ENCODE data around the gene MLLT1. TPM values are rescaled to one million over a fixed set of nuclear protein-coding genes. Genes with fewer than 3 reads are reported as not detected.

MLLT1 gene
- total RNA-seq, 2 experiments from 2014 or later: 59.6 to 70.3 TPM

GRCh38 chr19:6276447-6276846 is 3.3 kb downstream of the MLLT1 start:
- POLR2A ChIA-PET: no interaction called here
- CTCF ChIA-PET: interaction anchor here (0.9 kb wide), 1 partner anchor 58 kb away, joined by 3 read pairs; no protein-coding TSS in a partner anchor

DNA sequence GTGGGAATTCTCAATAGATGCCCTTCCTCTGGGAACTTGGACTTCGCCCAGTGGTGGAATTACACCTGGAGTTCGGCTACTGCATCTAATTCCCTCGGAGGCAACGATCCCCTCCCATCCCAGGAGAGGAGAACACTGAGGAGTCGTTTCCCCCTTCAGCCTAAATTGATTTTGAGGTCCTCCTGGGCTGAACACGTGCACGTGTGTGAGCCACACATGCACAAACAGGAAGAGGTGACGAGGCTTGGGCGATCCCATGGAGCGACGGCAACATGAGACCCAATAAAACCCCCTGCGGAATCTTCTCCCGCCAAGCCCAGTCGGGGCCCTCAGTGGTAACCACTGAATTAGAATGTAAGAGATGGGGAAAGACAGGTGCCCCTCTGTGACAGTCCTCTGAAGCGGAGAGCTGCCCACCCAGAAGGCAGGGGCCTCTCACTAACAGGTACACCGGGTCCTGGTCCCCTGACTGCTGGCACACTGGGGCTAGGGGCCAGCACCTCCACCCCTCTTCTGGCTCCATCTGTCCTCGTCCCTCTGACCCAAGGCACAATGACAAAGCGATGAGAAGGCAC is 4.5 kb downstream of the MLLT1 start:
- POLR2A ChIA-PET: no interaction called here
- CTCF ChIA-PET: interaction anchor here (0.6 kb wide), 1 partner anchor 610 kb away, joined by 3 read pairs; no protein-coding TSS in a partner anchor

GRCh38 chr19:6274756-6275155 is 5.0 kb downstream of the MLLT1 start:
- CTCF ChIA-PET: interaction anchor here (1.1 kb wide), 1 partner anchor 20 kb away, joined by 3 read pairs; no protein-coding TSS in a partner anchor
- POLR2A ChIA-PET: no interaction called here

DNA sequence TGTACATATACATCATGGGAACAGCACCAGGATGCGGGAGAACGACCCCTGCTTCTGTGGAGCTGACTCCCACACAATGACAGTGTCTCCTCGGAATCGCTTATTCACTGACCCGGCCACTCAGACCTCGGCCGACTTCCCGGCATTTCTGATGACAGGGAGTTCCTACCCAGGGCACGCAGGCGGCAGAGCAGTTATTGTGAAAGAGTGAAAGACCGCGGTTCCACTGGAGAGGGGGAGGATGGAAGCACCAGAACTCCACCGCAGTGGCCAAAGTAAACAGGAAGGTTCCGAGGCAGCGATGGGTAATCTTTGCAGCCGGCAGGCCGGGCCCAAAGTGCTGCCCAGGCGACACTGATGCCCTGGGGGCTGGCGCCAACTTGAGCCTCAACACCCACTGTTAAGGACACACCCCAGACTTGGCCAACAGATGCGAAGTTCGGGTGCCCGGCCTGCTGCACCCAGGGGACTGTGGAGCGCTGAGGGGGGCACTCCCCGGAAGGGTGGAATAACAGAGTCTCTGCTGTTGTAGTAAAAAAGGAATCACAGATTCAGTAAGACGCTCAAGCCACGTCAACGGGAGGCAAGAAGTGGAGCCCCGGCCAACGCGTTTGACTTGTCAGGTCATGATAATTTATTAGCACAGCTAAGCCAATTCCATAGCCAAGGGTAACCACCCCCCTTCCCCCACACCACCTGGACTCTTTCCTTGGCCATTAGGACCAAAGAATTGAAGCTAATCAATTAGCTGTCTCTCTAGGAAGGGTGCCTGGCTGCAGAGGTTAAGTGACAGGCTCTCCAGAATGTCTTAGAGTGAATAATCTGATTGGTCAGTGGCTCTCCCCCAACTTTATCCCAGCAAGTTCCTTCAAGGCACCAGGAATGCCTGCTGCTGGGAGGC is 5.8 kb downstream of the MLLT1 start:
- ChIA-PET CTCF (interaction anchor here (1.1 kb wide), 1 partner anchor 19 kb away, joined by 3 read pairs; no protein-coding TSS in a partner anchor), POLR2A (no interaction called here)

- ChIA-PET POLR2A (no interaction called here), CTCF (no interaction called here)
Observed at GRCh38 chr19:6272913-6273600, 6.7 kb downstream of the MLLT1 start.

DNA sequence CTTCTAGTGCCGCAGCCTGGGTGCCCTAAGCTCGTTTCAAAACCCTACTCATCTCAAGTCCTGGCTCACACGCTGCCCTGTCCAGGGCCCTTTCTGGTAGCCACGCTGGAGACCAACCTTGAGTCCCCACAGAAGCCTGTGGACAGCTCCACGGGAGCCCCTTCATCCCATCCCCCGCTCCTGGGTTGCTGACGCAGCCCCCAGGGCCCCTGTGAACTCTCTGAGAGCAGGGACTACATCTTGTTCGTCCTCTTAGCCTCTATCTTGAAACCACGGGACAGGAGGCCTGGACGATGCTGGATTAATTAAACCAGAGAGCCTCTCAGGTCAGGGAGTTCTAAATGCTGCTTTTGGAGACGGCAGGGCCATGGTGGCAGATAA is 7.4 kb downstream of the MLLT1 start:
- POLR2A ChIA-PET: no interaction called here
- CTCF ChIA-PET: no interaction called here

DNA sequence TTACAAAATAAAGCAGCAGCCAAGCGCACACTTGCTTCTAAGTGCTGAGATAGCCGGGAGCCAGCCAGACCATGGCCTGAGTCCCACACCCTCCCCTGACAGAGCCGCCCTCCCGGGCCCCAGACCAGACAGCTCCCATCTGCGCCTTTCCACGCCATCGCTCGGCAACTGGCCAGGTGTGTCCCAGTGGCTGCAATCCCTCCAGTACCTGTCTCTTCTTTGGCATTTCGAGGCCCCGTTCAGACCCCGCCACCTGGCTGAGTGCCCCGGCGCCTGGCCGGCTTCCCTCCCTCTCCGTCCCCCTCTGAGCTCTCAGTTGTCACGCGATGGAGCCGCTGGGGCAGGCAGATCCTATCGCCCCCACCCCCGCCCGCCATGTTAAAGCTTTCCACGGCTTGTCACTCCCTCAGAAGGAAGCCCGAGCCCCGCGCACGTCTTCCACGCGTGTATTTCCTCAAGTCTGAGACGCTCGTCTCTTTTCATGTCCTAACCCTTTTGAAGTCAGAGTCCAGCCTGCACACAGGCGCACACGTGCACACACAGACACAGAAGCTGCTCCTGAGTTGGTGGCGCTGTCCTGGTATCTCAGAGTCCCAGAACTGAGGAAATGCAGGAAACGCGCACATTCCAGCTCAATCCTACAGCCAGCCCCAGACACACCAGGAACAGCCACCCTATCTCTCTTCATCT is 7.9 kb downstream of the MLLT1 start:
- ChIA-PET POLR2A (no interaction called here), CTCF (interaction anchor here (1.3 kb wide), 1 partner anchor 46 kb away, joined by 3 read pairs; no protein-coding TSS in a partner anchor)

DNA sequence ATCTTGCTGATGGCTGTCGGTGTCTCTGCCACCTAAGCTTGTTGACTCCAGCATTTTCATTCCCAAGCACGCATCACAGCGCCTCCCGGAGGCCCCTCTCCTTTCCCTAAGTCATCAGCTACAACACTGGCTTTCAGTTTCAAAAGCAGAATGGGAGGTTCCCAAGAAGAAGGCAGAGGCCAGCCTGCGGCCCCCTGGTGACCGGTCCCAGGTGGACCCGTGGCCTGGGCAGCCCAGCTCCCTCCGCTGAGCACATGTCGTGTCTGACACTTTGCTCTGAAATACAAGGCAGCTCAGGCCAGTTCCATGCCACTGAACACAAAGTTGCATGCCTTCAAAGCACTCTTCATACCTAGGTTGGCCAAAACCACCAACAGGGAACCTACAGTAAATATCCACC is 8.5 kb downstream of the MLLT1 start:
- ChIA-PET POLR2A (no interaction called here), CTCF (interaction anchor here (1.3 kb wide), 1 partner anchor 45 kb away, joined by 3 read pairs; no protein-coding TSS in a partner anchor)

DNA sequence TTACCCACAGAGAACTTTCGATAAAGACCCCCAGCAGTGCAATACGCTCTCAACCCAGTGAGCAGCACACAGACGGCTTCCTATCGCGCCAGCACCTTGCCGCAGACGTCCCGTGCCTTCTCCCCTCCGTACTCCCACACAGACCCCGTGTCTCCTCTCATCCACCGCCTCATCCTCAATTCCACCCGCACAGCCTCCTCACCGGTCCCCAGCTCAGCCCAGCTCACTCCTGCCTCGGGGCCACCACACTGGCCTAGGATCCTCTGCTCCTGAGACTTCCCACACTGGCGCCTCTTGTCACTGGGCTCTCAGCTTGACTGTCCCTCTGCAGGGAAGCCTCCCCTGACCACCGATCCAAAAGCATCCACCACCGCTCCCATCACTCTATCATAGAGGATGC is 9.0 kb downstream of the MLLT1 start:
- POLR2A ChIA-PET: no interaction called here
- CTCF ChIA-PET: interaction anchor here (1.1 to 1.3 kb wide), 2 partner anchors 45 to 52 kb away, joined by 3 read pairs; no protein-coding TSS in a partner anchor

DNA sequence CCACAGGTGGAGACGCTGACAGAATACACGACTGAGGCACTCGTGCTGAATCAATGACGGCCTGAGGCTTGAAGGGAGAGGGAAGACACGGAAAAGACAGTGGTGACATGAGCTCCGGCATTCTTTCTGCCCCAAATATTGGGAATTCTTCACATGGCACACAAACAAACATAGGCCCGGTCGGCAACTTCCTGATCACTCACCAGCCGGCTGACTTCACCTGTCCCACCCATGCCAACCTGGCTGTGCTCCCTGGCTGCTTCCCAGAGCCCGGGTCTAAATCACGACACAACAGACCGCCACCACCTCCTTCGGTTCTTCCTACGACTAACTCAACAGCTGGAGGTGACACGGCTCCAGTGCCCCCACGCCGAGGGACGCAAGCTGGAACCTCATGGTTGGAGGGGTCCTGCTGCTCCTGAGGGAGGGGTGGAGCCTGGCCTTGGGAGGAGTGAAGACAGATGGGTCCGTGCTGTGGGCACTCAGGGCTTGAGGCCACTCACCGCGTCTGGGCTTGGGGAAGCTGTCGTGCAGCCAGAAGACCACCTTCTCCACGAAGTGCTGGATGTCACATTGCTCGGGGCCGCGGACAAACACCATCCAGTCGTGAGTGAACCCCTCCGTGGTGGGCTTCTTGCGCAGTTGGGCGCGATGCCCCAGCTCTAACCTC is 9.6 kb downstream of the MLLT1 start:
- POLR2A ChIA-PET: no interaction called here
- CTCF ChIA-PET: interaction anchor here (0.5 to 1.1 kb wide), 3 partner anchors 20 to 141 kb away, joined by 3 to 4 read pairs (median 3); no protein-coding TSS in a partner anchor

DNA sequence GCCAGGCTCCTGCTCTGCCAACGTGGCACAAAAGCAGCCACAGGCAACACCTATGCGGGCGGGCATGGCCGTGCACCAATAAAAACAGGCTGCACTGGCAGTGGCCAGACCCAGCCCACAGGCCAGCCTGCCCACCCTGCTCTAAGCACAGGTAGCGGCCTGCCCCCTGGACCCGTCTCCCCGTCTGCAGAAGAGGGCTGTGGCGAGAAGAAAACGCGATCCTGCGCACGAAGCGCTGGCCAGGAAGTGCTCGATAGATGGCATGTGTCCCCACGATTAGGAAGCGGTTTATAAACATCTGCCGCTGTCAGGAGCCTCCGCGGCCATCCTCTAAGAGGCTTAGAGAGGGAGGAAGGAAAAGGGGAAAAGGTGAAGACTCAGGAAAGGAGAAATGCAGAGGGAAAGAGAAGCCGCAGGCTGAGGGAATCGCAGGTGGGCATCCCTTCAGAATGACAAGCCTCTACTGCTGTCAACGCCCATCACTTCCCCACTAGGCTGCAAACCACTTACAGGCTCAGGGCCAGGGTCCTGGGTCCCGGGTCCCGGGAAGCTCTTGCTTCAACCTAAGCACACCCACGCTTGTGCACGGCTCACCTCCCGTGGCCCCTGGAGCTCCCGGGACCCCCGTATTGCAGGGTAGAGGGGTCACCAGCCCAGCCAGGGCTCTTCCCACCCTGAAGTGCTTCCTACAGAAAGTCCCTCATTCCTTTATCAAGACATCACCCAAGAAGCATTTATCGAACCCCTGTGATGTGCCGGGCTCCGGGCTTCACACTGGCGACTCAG is 10.5 kb downstream of the MLLT1 start:
- POLR2A ChIA-PET: no interaction called here
- CTCF ChIA-PET: interaction anchor here (0.6 kb wide), 1 partner anchor 20 kb away, joined by 4 read pairs; no protein-coding TSS in a partner anchor

DNA sequence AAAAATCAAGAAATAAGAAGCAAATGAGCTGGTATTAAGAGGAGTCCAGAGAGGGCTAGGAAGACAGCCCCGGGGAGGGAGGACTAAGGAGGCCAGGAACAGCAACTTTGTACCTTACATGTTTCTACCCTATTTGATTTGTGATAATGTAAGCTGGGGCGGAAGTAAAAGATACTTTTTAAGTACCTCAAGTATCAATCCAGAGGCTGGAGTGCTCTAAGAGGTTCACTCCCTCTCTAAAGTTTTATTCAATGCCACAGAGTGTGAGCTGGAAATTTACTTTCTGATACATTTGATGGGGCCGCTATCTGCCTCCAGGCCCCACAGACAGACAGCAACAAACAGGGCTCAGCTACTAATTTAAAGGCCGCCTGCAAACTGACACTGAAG is 11.4 kb downstream of the MLLT1 start:
- ChIA-PET CTCF (interaction anchor here (0.6 to 1.1 kb wide), 2 partner anchors 42 to 84 kb away, joined by 3 read pairs; no protein-coding TSS in a partner anchor), POLR2A (no interaction called here)

- ChIA-PET CTCF (interaction anchor here (1.1 kb wide), 1 partner anchor 42 kb away, joined by 3 read pairs; no protein-coding TSS in a partner anchor), POLR2A (no interaction called here)
Observed at GRCh38 chr19:6267552-6268381, 12.0 kb downstream of the MLLT1 start.

DNA sequence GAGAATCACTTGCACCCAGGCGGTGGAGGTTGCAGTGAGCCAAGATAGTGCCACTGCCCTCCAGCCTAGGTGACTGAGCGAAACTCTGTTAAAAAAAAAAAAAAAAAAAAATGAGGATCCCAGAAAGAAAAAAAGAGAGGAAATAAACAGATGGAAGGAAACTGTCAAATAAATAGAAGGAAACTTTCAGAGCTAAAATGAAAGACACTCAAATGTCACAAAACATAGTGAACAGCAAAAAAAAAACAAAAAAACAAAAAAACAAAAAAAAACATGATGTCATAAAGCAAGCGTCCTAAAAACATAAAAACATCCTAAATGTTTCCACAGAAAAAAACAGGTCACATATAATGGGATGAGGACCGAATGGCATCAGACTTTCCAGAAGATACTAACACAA is 15.0 kb downstream of the MLLT1 start:
- POLR2A ChIA-PET: no interaction called here
- CTCF ChIA-PET: interaction anchor here (1.0 kb wide), 1 partner anchor 46 kb away, joined by 3 read pairs; no protein-coding TSS in a partner anchor

DNA sequence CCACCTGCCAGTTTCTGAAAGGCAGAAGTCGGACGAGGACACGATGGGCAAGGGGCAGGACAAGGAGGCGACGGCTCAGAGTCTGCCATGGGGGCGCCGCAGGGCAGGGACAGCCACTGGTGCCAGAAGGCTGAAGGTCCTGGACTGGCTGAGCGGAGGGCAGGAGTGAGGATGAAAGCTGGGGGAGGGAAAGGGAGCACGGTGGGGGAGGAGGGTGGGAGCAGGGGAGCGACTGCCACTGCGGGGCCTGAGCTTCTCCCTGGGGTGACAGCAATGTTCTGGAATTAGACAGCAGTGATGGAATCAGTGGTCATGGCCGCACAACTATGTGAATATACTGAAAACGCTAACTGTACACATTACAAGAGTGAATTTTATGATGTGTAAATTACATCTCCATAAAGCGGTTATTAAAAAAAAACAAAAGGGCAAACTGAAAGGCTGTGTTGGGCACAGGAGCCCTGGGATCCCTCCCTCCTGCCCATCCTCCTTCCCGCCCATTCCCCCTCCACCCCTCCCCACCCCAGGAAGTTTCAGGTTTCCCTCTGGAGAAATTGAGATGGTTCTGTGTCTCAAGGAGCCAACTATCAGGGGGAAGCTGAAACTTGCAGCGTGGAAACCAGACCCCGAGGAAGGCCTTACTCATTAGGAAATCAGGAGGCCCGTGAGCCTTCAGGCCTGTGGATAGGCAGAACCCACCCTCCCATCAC is 15.9 kb downstream of the MLLT1 start:
- ChIA-PET POLR2A (no interaction called here), CTCF (interaction anchor here (1.0 kb wide), 1 partner anchor 45 kb away, joined by 3 read pairs; no protein-coding TSS in a partner anchor)

DNA sequence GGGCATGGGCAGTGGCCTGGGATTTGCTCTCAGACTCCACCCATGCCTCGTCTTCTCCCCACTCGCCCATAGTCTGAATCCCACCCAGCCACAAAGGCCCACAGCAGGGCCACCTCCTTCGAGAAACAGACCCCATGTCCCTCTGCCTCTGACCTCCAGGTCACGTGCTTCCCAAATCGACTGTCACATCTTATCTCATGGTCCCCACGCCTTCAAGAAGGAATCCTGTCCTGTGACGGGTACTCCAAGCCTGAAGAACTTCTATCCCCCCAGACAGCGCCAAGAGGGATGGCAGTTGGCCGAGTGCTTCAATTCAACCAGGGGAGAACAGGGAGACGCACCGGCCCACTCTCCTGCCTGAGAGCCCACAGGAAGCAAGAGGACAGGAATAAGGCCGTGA is 16.5 kb downstream of the MLLT1 start:
- POLR2A ChIA-PET: no interaction called here
- CTCF ChIA-PET: no interaction called here

- CTCF ChIA-PET: interaction anchor here (0.6 kb wide), 1 partner anchor 442 kb away, joined by 5 read pairs; no protein-coding TSS in a partner anchor
- POLR2A ChIA-PET: no interaction called here
Observed at GRCh38 chr19:6262519-6262918, 17.3 kb downstream of the MLLT1 start.
